Stimulated activated CD4-positive, alpha-beta T cell treated with anti-CD3 and anti-CD28 coated beads, TNF-alpha, amount 100 ng/mL, for 1 hour (primary cell): ENCODE measurements around the gene B3GNT7.
"Not testable (repeated sequence)": the region's sequence is repeated elsewhere in the genome, so short reads cannot be mapped to it uniquely, and the experiment has no call there.

Source experiments
- DNase-seq, 3 donors: peaks; one replicate each; pipeline ENCODE4 v3.0.0-alpha.2; 2020; ENCODE audit warnings: low read depth in 3 of 3, low spot score in 1 of 3

Gene B3GNT7

DNA sequence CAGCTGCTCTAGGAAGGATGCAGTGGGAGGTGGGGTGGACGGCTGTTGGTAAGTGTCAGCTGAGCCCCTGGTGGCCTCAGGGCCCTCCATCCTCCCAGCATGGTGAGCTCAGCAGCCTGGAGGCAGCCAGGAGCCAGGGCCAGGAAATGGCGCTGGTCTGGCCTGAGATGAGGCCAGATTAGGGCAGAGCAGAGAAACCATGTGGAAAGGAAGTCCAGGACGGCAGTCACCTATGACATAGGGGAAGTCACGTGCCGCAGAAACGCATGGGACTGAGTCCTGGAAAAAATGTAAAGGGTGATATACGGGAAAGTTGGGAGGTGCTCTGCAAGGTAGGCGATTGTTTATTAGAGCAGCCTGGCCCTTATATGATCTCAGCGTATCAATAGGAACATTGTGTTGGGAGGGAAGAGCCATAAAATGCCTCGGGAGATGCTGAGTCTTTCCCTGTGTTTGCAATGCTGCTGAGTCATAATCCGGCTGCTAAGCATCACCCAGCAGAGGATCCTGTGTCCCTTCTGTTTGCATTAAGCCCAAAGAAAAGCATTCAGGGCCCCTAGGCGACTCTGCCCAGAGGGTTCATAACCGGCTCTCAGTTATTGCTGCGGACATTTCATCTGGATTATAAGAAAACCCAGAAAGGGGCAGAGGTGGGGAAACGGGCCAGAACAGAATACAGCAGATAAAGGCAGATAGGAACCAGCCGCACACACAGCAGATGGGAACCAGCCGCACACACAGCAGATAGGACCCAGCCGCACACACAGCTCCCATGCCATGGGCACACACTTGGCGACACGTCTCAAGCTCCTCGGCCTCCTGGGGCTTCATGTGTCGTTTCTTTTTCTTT, 30.3 kb upstream of the B3GNT7 start:
- no peak for DNase-seq

DNA sequence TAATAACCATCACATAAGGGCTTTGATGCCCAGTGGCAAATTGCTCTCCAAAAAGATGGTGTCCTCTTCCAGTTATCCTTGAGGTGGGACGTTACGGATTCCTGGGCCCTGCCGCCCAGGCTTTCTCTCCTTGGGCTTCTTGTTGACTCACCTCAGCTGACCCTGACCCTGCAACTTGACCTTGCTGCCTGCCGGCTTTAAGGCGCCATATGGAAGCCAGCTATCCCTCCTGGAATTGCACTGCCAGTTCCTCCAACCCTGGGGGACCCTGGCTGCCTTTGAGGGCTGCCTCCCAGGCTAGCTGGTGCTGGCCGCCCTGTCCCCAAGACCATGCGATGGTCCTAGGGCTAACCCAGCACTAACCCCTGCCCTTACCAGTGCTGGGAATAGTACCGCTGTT, 28.3 kb upstream of the B3GNT7 start:
- no peak for DNase-seq

DNA sequence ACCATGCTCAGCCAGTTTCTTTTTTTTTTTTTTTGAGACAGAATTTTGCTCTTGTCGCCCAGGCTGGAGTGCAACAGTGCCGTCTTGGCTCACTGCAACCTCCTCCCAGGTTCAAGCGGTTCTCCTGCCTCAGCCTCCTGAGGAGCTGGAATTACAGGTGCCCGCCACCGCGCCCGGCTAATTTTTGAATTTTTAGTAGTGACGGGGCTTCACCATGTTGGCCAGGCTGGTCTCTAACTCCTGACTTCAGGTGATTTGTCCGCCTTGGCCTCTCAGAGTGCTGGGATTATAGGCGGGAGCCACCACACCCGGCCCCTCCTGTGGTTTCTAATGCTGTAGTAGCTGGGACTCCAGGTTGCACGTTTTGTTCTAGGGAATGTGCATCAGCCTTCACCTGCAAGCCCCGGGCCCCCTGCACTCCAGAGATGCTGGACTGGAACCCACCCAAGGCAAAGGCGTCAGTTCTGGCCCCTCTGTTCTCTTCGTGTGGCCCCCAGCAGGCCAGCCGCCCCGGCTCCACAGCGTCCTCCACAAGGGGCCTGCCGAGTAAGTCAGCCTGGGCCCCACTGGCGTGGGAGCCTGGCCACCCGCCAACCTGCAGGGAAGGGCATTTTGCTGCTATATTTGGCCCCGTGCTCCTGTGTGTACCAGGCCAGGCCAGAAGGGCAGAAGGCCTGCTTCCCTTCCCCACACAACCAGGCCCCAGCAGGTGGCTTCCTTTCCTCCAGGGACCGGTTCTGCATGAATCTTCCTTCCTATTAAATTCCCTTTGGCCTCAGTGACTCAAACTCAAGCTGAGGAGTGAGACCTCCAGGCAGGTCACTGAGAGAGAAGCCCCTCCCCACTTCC, 25.7 kb upstream of the B3GNT7 start:
- DNase-seq = no peak

DNA sequence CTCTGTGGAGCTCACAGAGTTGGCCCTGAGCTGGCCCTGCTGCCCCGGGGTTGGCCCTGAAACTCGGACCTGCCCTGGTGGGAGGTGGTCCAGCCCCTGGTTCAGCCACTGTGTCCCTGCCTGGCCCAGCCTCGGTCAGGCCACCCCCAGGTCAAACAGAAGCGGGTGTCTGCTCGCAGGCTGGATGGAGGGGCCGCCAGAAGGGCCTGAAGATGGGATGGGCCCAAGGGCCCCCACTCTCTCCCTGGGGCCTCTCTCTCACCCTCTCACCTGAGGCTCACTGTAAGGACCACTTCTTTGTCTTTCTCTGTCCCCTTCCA, 25.1 kb upstream of the B3GNT7 start:
- DNase-seq = no peak

DNA sequence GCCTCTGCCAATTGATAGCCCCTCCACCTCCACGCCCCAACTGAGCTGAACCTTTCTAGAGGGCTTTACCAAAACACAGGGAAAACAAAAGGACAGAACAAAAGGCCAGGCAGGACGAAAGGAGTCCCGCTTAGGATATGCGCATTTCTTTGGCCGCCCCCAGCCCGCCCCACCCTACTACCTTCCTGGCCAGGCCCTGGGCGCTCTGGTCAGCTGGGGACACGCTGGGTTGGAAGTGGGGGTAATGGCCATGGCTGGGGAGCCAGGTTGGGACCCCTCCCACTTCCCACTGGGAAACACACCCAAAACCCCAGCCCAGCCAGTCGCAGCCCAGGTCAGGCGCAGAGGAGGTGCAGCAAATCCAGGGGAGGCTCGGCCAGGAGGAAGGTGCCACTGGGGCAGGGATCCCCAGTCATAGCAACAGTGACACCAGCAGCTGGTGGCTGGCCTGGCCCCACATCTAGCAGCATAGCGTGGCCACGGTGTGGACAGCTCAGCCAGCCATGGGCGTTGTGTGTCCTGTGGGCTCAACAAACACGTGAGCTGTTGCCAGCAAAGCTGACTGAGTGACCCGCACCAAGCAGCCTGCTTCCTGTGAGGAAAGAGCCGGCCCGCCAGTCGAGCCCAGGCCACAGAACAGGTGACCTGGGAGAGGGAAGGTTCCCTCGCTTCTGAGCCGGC, 24.6 kb upstream of the B3GNT7 start:
- no peak for DNase-seq

DNA sequence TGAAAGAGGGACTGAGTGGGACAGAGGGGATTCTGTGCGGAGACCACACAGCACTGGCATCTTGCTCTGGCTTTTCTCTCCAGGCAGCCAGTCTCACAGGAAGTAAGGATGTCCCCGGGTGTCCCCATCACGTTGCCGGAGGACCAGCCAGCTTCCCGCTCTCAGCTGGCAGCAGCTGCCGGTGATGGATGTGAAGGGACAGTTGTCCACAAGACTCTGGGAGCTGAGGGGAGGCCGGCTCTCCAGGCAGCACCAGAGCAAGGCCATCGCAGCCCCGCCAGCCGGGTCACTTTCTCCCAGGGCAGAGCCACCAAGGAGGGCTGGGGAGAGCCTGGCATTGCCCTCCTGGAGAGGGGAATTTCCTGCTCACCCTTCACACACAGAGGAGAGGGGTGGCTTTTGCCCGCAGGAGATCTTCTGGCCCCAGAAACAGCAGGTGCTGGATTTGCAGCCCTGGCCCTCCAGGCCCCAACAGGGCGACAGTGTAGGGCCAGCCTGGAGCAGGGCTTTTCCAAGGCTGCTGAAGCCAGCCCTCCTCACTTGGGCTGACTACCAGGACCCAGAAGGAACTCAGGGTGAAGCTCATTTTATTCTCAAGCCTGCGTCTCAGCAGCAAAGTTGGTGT, 24.0 kb upstream of the B3GNT7 start:
- no peak for DNase-seq

DNA sequence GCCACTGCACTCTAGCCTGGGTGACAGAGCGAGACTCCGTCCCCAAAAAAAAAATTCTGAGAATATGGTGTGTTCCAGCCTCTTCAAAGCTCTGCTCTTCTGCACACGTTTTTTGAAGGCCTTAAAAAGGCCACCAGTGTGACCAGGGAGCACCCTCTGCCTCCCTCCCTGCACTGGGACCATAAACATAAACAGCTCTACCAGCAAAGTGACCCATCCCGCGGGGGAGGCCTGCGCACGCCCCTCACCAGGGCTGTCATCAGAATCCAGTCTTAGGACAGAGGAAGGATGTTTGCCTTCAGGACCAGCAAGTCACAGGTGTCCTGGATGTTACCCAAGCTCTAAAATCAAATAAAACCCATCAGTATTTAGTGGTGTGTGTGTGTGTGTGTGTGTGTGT, 23.2 kb upstream of the B3GNT7 start:
- DNase-seq = no peak

DNA sequence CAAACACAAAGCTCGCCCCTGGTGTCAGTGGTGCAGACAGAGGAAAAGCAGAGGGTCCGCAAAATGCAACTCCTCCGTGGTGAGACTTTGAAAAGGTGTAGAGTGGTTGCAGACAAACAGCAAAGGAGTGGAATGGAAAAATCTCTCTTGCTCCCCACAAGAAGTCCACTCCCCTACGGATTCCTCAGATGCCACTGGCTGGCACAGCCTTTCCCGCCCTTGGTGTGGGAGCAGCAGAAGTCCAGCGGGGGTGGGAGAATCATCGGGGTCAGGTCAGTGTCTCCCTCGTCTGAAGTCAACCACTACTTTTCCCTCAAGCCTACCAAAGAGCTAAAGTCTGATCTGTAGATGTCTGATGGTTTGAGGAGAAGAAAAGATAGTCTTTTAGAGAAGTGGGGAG, 22.3 kb upstream of the B3GNT7 start:
- DNase-seq = no peak

DNA sequence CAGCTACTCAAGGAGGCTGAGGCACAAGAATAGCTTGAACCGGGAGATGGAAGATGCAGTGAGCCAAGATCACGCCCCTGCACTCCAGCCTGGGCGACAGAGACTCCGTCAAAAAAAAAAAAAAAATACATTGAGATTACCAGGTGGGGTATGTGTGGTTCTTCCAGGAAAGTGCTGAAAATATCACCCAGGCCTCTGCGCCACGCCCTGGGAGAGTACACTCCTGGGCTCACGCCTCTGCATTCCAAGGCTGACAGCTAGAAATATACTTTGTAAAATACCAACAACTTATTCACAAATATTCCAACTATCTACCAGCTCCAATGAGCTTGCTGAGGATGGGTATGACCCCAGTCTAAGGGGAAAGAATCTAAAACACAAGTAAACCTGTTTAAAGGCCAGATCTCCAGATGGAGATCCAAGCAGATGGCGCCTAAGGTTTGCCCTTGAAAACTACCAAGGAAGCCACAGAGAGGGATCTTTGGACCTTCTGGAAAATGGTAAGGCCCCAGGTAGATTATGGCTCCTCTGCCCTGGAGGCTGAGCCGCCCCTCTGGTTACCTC, 21.6 kb upstream of the B3GNT7 start:
- DNase-seq = no peak

DNA sequence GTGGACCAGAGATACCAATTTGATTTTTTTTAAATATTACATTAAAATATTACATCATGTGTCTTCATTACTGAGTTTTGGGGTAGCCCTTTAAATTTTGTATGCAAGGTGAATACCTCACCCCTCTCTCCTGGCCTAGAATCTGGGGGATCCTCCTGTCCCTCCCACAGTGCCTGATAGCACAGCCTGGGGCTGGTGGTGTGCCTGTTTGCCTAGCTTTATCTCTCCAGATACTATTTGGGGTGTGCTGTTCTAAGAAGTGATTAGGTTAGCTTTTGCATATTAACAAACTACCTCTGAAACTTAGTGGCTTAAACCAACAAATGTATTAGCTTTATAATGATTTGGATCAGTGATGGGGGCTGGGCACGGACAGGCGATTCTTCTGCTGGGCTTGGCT, 20.7 kb upstream of the B3GNT7 start:
- no peak for DNase-seq

DNA sequence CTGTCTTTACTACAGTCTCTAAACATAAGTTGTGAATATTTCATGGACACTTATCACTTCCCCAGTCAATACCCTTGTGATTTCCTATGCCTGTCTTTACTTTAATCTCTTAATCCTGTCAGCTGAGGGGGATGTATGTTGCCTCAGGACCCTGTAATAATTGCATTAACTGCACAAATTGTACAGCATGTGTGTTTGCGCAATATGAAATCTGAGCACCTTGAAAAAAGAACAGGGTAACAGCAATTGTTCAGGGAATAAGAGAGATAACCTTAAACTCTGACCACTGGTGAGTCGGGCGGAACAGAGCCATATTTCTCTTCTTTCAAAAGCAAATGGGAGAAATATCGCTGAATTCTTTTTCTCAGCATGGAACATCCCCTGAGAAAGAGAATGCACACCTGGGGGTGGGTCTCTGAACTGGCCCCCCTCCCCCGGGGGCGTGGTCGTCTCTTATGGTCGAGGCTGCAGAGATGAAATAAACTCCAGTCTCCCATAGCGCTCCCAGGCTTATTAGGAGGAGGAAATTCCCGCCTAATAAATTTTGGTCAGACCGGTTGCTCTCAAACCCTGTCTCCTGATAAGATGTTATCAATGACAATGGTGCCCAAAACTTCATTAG, 19.4 kb upstream of the B3GNT7 start:
- DNase-seq = not testable (repeated sequence)

DNA sequence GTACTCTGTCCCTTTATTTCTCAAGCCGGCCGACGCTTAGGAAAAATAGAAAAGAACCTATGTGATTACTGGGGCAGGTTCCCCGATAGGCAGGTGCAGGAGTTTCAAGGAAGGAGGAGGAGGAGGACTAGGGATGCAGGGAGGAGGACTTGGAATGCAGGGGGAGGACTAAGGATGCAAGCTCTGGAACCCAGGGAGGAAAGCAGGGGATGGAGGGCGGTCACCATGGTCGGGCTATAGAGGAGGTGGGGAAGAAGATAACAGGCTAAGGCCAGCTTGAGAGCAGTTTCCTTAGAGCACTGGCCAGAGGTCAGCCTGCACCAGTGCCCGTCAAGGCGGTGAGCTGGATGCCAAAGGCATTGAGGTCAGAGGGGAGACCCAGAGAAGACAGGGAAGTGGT, 18.7 kb upstream of the B3GNT7 start:
- DNase-seq = no peak

DNA sequence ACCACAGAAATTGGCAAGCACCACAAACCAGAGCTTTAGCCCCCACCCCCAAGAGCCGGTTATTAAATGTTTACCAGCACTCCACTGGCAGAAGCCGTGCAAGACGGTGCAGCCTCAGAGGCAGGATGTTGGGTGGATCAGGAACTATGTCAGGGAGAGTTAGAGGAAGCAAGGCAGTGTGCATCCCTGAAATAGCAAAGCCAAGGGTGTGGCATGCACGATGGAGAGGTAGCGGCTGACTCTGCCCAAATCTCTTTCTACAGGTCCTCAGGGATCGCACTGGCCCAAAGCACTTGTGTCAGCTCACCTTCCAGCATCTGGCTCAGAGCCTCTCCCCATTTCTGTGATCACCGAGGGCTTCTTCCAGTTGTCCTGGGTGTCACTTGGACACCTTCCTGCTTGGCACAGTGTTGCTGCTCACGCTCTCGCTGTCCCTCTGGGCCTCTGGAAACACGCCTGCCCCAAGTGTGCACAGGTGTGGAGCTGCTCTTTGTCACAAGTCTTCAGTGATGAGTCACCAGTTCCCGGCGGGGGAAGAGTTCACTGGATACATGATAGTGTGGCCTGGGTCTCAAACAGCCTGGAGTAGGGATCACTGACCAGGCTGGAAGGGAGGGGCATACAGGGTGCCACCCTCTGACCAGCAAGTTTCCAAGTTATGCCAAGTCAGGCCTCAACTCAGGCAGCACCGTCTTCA, 17.3 kb upstream of the B3GNT7 start:
- no peak for DNase-seq

DNA sequence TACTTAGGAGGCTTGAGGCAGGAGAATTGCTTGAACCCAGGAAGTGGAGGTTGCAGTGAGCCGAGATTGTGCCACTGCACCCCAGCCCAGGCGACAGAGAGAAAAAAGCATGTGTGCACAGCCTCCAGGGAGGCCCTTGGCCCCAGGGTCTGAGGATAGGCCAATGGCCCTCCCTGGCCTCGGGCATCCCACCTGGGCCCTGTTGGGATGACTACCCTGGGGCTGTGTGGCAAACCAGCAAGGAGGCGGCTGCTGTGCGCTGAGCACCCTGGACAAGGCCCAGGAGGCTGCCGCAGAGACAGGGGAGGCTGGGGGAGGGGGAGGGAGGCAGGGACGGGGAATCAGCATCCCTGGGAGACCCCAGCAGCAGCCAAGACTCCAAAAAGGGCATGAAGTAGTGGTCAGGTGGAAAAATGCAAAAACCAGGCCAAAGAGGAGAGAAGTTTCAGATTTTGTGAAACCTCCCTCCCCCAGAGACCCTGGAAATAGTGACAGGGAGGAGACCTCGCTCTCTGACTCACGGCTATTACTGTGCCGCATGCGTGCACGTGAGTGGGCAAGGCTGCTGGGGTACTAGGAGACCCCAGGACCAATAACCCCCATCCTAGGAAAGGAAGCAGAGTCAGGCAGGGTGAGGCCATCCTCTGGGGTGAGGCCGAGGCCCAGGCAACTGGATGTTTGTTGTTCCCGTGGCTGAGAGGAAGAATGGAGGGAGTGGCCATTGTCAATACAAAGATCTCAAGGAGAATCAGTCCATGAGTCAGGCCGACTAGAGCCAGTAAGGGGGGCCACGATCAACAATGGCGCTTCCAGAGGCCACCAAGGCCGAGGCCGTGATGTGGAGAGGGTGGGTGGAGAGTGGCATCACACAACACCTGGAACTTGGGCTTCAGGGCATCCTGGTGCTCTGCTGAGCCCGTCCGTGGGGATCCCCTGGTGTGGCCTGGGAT, 16.0 kb upstream of the B3GNT7 start:
- no peak for DNase-seq

DNA sequence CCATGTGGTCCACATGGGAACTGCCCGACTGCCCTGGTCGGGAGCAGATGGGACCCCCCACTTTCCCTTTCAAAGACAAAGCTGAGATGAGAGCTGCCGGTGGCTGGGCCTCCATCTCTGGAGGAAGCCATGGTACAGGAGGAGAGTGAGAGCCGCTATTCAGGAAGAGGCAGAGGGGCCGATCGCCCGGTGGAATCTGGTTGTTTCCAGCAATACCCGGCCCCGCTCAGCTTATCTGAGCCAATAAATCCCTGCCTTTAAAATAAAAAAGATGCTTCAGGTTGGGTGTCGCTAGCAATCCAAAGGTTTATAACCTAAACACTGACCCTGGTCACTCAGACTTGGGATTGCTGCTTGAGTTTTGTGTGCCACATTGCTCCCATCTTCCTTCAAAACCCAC, 15.2 kb upstream of the B3GNT7 start:
- no peak for DNase-seq

DNA sequence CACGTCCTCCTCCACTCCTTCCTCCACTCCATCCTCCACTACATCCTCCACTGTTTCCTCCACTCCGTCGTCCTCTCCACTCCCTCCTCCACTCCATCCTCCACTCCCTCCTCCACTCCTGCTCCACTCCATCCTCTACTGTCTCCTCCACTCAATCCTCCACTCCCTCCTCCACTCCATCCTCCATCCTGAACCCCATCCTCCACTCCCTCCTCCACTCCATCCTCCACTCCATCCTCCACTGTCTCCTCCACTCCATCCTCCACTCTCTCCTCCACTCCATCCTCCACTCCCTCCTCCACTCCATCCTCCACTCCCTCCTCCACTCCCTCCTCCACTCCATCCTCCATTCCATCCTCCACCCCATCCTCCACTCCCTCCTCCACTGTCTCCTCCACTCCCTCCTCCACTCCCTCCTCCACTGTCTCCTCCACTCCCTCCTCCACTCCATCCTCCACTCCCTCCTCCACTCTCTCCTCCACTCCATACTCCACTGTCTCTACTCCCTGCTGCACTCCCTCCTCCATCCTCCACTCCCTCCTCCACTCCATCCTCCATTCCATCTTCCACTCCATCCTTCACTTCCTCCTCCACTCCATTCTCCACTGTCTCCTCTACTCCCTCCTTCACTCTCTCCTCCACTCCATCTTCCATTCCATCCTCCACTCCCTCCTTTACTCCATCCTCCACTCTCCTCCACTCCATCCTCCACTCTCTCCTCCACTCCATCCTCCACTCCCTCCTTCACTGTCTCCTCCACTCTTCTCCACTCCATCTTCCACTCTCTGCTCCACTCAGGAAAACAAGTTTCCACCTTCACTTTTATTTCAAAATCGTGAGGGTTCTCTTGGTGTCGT, 14.3 kb upstream of the B3GNT7 start:
- DNase-seq = no peak

DNA sequence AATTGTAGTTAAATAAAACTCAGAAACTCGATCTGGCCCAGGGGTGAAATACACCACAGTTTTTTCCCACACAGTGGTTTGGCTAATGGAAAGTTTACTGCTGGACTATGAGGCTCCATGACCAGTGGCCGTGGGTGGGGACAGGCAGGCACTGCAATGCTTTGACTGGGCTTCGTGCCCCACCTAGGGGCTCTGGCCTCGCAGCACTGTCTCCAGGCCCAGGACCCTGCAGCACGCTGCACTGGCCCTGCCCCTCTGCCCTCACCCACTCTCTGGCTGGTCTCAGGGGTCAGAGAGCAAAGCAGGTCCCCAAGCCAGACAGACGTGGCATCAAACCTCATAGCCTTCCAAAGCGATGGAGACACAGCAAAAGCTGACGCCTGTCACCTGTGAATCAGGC, 13.4 kb upstream of the B3GNT7 start:
- DNase-seq = no peak

DNA sequence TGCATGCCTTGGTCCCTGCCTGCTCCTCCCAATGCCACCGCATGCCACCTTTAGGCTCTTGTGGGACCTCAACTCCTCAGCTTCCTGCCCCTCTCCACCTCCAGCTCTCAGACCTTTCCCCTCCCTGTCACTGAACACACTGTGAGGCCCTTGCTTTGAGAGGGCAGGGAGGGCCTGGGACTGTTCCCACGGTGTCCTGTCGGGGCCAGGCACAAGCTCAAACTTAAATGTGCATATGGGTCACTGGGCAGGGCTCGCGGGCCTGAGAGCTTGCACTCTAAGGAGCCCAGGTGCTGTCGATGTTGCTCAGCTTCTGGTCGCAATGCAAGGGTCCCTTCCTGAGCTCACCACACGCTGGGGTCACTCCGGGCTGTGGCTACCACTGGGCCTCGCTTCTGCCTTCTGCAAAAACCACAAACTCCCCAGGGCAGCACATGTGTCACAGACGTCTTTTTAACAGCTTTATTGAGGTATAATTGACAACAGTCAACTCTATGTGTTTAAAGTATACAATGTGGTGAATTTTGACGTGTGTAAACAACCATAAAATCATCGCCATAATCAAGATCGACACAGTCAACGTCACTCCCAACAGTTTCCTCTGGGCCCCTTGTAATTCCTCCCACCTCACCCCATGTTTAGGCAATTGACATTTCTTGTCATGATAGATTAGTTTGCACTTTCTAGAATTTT, 11.9 kb upstream of the B3GNT7 start:
- no peak for DNase-seq
